Measurements from ENCODE around the gene ADGRG1.

Gene ADGRG1

GRCh38 chr16:57714047-57714446, 85.6 kb downstream of the ADGRG1 start:
- Histone ChIP-seq H3K36me3 (ENCODE audit: insufficient read depth, low read length) (no peaks in the 10 kb centered on the region), H3K9me3 (ENCODE audit: low read length) (no peaks in the 10 kb centered on the region), H2AFZ (ENCODE audit: low read depth, low read length) (no peak overlapping the region), H3K4me1 (ENCODE audit: insufficient read depth, low read length) (peaks cover 11% of the 10 kb centered on the region), H3K4me3 (ENCODE audit: low read length) (no peak overlapping the region), H3K27me3 (ENCODE audit: insufficient read depth, low read length) (peaks cover 7% of the 10 kb centered on the region)

All from neuron (in vitro differentiated cells).